Endometrial microvascular endothelial cells (primary cell): Measurements from ENCODE around the gene ZPBP2. TPM values are rescaled to one million over a fixed set of nuclear protein-coding genes. Genes with fewer than 3 reads are reported as not detected.

Source experiments
- in situ Hi-C: cut with HindIII; loops from 2 replicates; pipeline ENCODE4 v1.10.0; 2017; ENCODE audit warnings: low sequenced_read_pairs, low pct_unique_long_range_greater_than_20kb; ENCODE audit errors: inconsistent ontology term
- total RNA-seq: library from RNA; depleted of rRNA; stranded (reverse); fragments of >200 nt; gene quantifications from one replicate; pipeline ENCODE4 v1.2.3, GENCODE V29; 2015; ENCODE audit errors: inconsistent ontology term

Gene ZPBP2
- not detected for total RNA-seq

GRCh38 chr17:39867880-39868553 lies at the start of gene ZPBP2:
Gene ZPBP2 (plus strand): TSS chr17:39868202. CDS start chr17:39868355, 153 bp downstream.
- in situ Hi-C loops = no loop called here

GRCh38 chr17:39818358-39819000 lies 49.5 kb upstream of the ZPBP2 start:
- in situ Hi-C loops = no loop called here

- in situ Hi-C loops = no loop called here
These were observed 47.5 kb upstream of the ZPBP2 start for GRCh38 chr17:39820541-39820940.

GRCh38 chr17:39820987-39821386 lies 47.0 kb upstream of the ZPBP2 start:
- in situ Hi-C loops = no loop called here

GRCh38 chr17:39822051-39822451 lies 46.0 kb upstream of the ZPBP2 start:
- in situ Hi-C loops = no loop called here

- in situ Hi-C loops = no loop called here
These were observed 44.5 kb upstream of the ZPBP2 start for GRCh38 chr17:39823407-39824054.

GRCh38 chr17:39826334-39826733 lies 41.7 kb upstream of the ZPBP2 start:
- in situ Hi-C loops = no loop called here

GRCh38 chr17:39828443-39828842 lies 39.6 kb upstream of the ZPBP2 start:
- in situ Hi-C loops = no loop called here

GRCh38 chr17:39831588-39831987 lies 36.4 kb upstream of the ZPBP2 start:
- in situ Hi-C loops = no loop called here

- in situ Hi-C loops = no loop called here
These were observed 34.0 kb upstream of the ZPBP2 start for GRCh38 chr17:39834017-39834416.

GRCh38 chr17:39835038-39835786 lies 32.8 kb upstream of the ZPBP2 start:
- in situ Hi-C loops = no loop called here

- in situ Hi-C loops = no loop called here
These were observed 31.9 kb upstream of the ZPBP2 start for GRCh38 chr17:39836117-39836516.

- in situ Hi-C loops = no loop called here
These were observed 29.9 kb upstream of the ZPBP2 start for GRCh38 chr17:39838057-39838456.

- in situ Hi-C loops = no loop called here
These were observed 29.2 kb upstream of the ZPBP2 start for GRCh38 chr17:39838784-39839183.

GRCh38 chr17:39841134-39841683 lies 26.8 kb upstream of the ZPBP2 start:
- in situ Hi-C loops = no loop called here

GRCh38 chr17:39845052-39845846 lies 22.8 kb upstream of the ZPBP2 start:
- in situ Hi-C loops = no loop called here

- in situ Hi-C loops = no loop called here
These were observed 21.8 kb upstream of the ZPBP2 start for GRCh38 chr17:39846205-39846604.

- in situ Hi-C loops = no loop called here
These were observed 19.4 kb upstream of the ZPBP2 start for GRCh38 chr17:39848600-39848999.
